HG03521 (cell line): ENCODE measurements around the gene TAP1.
A peak's percentile ranks its signal among the peaks of the same experiment; 100 is the strongest.

Source experiments
- ATAC-seq: cut with Tn5 transposase; IDR thresholded peaks from one replicate; pipeline ENCODE4 v1.9.1; 2021; ENCODE audit warnings: mild to moderate bottlenecking, moderate library complexity; ENCODE audit not compliant: unreplicated experiment

TAP1 gene

GRCh38 chr6:32840604-32841246 is 12.8 kb downstream of the TAP1 start:
- ATAC-seq, result no peak

DNA sequence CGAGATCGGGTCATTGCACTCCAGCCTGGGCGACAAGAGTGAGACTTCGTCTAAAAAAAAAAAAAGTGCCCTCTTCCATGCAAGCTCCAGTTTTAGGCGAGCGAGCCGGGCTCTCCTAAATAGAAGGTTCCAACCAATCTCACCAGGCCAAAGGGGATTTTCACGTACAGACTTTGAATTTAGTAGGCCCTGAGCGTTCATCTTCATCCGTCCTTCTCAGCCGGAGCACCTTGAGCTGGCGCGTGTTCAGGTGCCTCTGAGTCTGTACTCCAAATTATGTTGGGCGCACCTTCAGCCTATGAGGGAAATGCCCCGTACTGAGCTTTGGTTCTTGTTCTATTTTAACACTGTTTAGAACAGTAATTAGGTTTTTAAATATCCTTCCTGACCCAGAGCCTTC is 14.1 kb downstream of the TAP1 start:
- ATAC-seq, result no peak

DNA sequence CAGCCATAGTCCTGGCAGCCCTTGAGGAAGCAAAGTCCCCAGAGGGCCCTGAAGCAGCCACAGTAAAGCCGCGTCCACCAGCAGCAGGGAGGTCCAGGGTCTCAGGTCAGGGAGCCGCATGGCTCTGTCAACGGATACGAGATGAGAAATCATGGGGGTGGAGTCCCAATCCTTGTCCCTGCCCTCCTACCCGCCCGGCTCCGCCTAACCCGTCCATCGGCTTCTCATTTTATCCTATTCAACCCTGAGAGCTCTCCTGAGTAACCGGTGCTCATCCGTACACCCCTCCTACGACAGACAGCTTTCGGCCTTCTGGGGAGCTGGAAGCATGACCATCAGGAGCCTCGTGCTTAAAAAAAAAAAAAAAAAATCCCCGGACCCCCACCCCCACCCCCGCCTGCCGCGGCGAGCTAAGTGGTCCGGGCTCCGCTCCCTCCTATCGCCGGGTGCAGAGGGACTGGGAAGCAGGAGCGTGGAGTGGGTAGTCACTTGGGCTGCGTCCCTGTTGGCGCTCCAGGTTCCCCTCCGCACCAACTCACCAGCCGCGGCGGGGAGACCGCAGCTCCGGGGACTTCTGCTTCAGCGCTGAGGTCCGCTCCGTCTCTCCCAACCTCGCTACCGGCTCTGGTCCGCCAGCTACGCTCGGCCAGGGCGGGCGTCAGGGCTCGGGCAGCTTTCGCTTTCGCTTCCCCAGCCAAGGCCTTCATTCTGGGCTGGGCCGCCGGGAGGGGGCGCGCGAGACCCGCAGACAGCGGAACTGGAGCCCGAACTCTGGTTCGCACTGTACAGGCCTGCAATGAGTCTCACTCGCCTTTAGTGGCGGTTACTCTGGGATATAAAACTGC is 15.2 kb downstream of the TAP1 start, which contains the start of gene TAP2:
Gene TAP2, minus strand, starts transcription at position 626 of the 845 bp plus-strand sequence. Its CDS starts 506 bp downstream, at position 120.
- ATAC-seq, result peak; percentile 83

DNA sequence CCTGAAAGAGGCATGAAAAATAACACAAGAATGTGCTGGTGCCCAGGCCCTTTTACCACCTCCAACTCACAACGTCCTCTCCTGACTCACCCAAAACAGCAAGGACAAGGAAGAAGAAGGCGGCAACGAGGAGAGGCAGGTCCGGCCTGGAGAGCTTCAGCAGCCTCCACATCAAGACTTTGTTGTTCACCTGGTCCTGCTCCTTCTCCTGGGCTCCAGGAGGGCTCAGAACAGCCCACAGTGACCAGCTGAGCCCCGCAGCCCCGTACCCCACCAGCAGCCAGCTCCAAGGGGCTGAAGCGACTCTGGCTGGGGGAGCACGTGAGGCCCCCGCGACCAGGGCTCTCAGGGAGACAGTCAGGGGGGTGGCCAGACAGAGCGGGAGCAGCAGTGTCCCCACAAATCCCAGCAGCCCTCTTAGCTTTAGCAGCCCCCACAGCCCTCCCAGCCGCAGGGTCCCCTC is 15.8 kb downstream of the TAP1 start:
- no peak for ATAC-seq

DNA sequence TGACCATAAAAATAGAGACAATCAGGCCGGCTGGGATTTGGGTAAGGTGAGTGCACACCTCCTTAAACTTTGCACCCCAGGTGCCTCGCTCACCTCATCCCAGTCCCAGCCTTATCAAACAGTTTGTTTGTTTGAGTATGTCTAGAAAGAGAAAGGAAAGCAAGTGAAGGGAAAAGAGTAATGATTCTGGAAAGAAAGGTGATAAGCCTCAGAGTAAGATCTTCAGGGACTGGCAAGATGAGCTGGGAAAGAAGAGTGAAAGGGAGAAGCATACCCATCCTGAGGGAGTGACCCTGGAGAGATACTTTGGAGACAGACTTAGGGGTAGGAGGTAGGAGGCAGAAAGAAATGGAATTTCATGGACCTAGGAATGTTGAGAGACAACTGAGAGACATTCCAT is 16.6 kb downstream of the TAP1 start:
- no peak for ATAC-seq

DNA sequence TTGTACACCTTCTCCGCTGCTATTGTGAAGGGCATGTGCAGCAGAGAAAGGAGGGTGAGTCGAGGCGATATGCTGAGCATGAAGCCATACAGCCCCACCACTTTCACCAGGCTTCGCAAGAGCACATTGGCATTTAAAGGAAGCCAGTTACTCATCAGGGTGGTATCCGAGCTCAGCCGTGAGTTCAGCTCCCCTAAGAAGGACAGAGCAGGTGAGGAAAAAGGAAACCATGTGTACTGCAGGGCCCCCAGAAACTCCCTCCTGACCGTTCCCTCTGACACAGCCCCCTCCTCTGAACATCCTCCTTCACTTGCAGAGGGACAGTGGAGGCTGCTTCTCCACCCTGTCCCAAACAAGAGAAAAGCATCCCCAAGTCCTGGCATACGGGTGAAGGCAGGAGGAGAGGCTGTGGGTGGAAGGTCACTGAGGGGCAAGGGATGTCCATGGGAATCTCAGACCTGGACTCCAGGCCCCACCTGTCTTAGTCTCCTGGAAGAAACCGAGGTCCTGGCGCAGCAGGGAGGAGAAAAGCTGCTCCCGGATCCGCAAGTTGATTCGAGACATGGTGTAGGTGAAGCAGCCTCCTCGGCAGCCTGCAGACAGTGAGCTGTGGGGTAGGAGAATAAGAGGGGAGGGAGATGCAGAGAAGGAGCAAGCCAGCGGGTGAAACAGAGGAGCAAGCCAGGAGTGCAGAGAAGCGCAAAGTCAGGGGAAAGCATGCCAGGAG is 18.2 kb downstream of the TAP1 start:
- no peak for ATAC-seq

DNA sequence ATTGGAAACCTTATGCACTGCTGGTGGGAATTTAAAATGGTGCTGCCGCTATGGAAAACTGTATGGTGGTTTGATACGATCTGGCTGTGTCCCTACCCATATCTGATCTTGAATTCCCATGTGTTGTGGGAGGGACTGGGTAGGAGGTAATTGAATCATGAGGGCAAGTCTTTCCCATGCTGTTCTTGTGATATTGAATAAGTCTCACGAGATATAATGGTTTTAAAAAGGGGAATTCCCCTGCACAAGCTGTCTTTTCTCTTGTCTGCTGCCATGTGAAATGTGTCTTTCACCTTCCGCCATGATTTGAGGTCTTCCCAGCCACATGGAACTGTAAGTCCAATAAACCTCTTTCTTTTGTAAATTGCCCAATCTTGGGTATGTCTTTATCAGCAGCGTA is 19.8 kb downstream of the TAP1 start:
- no peak for ATAC-seq

GRCh38 chr6:32832535-32832934 is 21.0 kb downstream of the TAP1 start:
- no peak for ATAC-seq

GRCh38 chr6:32830936-32831335 is 22.6 kb downstream of the TAP1 start:
- ATAC-seq, result no peak

DNA sequence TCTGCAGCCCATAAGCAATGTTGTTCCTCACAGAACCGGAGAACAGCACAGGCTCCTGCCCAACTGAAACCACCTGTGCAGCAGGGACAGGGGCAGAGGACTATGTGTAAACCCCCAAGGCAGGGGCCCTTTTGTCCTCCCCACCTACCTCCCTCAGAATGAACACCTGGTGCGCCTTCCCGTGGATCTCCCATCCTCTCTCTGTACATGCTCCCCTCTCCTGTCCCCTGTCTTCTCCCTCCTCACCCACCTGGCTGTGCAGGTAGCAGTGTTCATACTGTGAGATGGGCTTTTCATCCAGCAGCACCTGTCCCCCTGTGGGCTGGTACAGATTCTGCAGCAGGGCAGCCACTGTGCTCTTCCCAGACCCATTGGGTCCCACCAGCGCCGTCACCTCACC is 23.5 kb downstream of the TAP1 start:
- no peak for ATAC-seq

DNA sequence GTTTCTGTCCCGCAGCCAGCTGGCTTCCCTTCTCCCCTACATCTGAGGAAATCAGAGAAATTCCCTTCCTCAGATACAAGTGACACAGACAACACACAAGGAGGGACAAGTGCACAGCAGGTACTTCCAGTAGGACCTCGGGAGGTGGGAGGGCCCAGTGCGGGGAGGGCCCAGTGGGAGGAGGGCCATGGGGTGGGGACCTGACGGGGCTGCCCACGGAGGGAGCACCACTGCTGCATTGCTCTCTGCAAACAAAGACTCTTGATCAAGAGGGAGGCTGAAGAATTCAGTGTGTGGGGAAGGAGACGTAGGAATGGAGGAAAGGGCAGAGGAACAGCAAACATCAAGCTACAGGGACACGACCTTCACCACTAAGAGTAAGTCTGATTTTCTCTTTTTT is 24.0 kb downstream of the TAP1 start:
- ATAC-seq, result no peak

GRCh38 chr6:32827025-32827424 is 26.5 kb downstream of the TAP1 start:
- no peak for ATAC-seq

GRCh38 chr6:32825966-32826365 is 27.5 kb downstream of the TAP1 start:
- ATAC-seq, result no peak

DNA sequence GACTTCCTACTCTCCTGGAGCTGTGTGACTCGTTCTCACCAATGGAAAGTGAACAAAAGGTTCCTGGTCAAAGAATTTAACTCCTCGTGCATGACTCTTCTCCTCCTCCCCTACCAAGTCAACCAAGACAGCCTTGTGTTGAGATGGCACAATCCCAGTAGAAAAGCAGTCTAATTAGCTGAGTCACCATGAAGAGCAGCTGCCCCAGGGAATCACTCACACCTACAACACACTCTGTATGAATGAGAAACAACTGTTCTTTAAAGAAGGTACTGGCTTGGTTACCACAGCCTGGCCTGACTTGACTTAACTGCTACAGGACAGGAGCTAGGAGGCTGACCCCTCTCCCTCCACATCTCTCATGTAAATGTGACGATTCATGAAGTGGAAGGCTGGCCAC is 33.8 kb downstream of the TAP1 start:
- ATAC-seq, result no peak

DNA sequence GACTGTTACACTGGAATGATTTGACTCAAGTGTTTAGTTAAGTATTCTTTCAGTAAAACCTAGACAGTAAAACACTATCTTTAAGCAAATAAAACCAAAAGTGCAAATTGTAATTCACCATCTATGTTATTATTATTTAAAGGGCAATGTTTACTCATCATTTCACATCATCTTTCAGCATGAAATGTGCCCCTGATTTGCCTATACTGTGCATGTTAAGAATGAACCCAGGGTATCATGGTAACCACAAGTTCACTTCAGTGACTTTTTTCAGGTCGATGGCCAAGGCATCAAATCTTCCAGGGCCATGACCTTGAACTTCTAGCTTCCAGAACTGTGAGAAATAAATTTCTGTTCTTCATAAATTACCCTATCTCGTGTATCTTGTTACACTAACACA is 34.6 kb downstream of the TAP1 start:
- ATAC-seq, result no peak

DNA sequence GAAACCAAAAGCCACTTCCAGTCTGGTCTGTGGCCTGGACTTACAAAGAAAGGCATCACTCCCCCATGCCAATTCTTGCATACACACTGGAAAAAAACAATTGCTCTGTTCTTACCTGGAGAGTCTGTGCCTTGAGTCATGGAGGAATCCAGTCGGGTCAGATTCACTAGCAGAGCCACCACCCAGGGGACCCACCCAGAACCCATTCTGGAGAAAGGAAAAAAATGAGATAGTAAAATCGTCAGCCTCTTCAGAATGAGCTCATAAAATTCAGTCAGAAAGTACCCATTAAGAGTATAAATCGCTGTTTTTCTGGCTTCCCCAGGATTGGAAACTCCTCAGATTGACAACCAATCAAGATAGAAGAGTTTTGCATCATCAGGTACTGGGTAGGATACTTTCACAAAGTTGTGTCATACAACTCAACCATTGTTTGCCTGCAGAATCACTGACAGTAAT is 36.7 kb downstream of the TAP1 start, which contains the start of gene HLA-DOB:
Gene HLA-DOB, minus strand, starts transcription at position 257 of the 459 bp plus-strand sequence. Its CDS starts 51 bp downstream, at position 206.
- no peak for ATAC-seq

GRCh38 chr6:32815996-32816395 is 37.5 kb downstream of the TAP1 start:
- ATAC-seq, result peak; percentile 54

GRCh38 chr6:32815115-32815514 is 38.4 kb downstream of the TAP1 start:
- ATAC-seq, result no peak

- no peak for ATAC-seq
These were observed 39.4 kb downstream of the TAP1 start for GRCh38 chr6:32814145-32814544.

GRCh38 chr6:32809171-32809570 is 44.3 kb downstream of the TAP1 start:
- ATAC-seq, result no peak

DNA sequence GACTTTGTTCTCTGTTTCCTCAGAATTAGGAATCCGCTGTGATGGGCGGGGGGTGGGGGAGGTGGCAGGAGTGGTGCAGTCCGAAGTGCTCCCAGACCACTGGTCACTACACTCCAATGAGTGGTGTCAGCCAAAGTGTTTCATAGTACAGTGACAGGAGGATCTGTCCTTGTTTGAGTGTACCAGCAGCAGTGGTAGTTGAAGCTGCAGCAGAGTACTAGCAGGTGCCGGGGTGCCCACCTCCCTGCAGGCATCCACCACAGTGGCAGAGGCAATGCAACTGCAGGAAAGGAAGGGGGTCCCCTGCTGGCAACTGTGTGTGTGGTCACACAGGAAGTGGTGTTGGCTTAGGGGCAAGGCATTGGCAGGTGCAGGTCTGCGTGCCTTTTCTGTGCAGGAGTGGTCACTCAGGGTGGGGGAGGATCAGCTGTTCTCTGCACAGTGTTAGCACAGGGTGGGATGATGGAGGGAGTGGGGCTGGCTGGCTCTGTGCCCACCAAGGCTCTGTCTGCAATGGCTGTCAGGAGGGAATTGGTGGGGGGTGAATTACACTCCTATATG is 46.4 kb downstream of the TAP1 start:
- no peak for ATAC-seq
